Myocyte (in vitro differentiated cells): ENCODE data around the gene ZYX. TPM values are rescaled to one million over a fixed set of nuclear protein-coding genes. Genes with fewer than 3 reads are reported as not detected.

Experiments
- microRNA-seq: library from miRNA; unstranded; fragments of <30 nt; microRNA quantifications from one replicate; pipeline ENCODE4, GENCODE V29; 2016
- total RNA-seq: library from RNA; depleted of rRNA; stranded (reverse); fragments of >200 nt; gene quantifications from 2 replicates; pipeline ENCODE4 v1.2.3, GENCODE V29; 2014

ZYX gene
- total RNA-seq, 1 donor from 2014 or later: 80.1 TPM

Small RNA genes lying within 50 kb of the gene (microRNA-seq; reads per million reads assigned to microRNA genes)
- gene MIR6892: not detected

Other genes starting within 250 kb of the ZYX start
- gene PIP, start 249.3 kb upstream of the ZYX start, total RNA-seq: not detected in 2 replicates
- gene TAS2R39, start 197.9 kb upstream of the ZYX start, total RNA-seq: not detected in 2 replicates
- gene TAS2R40, start 159.3 kb upstream of the ZYX start, total RNA-seq: not detected in 2 replicates
- gene GSTK1, start 117.9 kb upstream of the ZYX start, total RNA-seq: 162 and 208 TPM in 2 replicates
- gene TMEM139, start 96.4 kb upstream of the ZYX start, total RNA-seq: 0.29 TPM in 1 of 2 replicates, not detected in the other
- 6.0 and 8.8 TPM in 2 replicates for gene CASP2, start 93.0 kb upstream of the ZYX start, total RNA-seq
- gene CLCN1, start 65.2 kb upstream of the ZYX start, total RNA-seq: not detected in 2 replicates
- gene FAM131B, start 18.6 kb upstream of the ZYX start, total RNA-seq: 1.1 and 1.5 TPM in 2 replicates
- gene EPHA1, start 27.5 kb downstream of the ZYX start, total RNA-seq: not detected in 2 replicates
- not detected in 2 replicates for gene TAS2R60, start 62.1 kb downstream of the ZYX start, total RNA-seq
- gene TAS2R41, start 96.5 kb downstream of the ZYX start, total RNA-seq: not detected in 2 replicates
- gene CTAGE15, start 190.5 kb downstream of the ZYX start, total RNA-seq: 0.10 and 0.37 TPM in 2 replicates
- gene TCAF2, start 239.6 kb downstream of the ZYX start, total RNA-seq: 1.7 and 6.7 TPM in 2 replicates